ENCODE measurements around the gene DDI2.

DDI2 gene

GRCh38 chr1:15705184-15705566 lies 87.9 kb downstream of the DDI2 start:
- no peak for DNase-seq

DNA sequence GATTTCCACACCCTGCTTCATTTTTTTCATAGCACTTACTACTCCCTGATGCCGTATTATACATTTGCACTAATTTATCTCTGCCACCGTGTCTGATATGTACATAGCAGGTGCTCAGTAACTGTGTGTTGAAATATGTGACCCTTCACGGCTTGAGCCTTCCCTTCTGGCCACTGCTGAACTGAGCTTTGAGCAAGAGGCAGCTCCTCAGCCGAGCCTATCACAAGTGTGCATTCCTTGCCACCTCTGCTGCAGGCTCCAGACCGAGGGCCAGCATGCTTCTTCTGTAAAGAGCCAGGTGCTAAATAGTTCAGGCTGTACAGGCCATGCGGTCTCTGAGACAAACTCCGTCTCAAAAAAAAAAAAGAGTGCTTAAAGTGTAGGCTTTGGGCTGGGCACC lies 89.5 kb downstream of the DDI2 start:
- no peak for DNase-seq

GRCh38 chr1:15707239-15707925 lies 90.1 kb downstream of the DDI2 start:
- no peak for DNase-seq

- DNase-seq, result no peak
Measured at GRCh38 chr1:15708486-15709137, 91.4 kb downstream of the DDI2 start.

DNA sequence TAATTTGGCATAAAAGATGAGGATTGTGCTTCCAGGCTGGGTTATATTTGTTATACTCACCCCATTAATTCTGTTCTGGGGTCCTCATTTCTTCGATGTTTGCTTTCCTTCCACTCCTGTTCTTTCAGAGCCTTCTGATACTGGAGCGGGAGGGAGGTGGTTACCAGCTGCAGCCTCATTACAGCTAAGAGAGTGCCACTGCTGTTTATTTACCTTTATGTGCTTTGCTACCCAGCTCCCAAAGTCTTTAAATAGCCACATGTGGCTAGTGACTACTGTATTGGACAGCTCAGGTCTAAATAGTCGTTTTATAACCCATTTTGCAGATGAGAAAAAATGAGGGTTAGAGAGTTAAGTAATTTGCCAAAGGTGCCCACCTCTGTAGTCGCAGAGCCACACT lies 92.0 kb downstream of the DDI2 start:
- DNase-seq, result no peak

- no peak for DNase-seq
Measured at GRCh38 chr1:15712168-15712567, 94.9 kb downstream of the DDI2 start.

DNA sequence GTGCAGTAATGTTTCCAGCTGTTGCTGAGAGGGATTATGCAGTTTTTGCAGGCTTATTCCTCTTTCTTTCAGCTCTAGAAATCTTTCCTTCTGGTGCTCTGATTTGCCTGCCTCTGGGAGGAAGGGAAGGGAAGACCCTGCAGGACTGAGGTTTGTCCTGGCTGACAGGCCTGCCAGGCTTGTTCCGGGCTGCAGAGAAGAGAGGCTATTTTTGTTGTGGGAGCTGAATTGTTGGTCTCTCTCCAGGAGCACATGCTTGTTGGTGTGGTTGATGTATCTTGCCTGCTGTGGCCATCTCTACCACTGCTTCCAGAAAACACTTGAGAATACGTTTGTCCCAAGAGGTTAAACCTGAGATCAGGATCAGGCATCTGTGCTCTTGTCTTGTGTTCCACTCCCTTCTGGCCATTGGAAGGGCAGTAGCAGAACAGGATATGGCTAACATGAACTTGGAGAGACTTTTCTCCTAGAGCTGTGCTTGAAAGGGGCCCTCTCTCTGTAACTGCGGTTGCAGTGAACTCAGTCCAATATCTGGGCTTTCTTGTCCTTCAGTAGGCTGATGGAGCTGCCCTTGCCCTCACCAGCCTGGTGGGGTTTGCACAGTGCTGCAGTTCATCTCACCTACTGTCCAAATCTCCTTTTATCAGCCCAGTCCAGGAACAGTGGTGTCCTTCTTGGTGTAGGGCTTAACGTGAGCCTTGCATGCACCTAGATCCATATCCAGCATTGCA lies 97.3 kb downstream of the DDI2 start:
- DNase-seq, result no peak

GRCh38 chr1:15717418-15718125 lies 100.3 kb downstream of the DDI2 start:
- no peak for DNase-seq

GRCh38 chr1:15718199-15718601 lies 100.9 kb downstream of the DDI2 start:
- no peak for DNase-seq
